Neuronal stem cell (in vitro differentiated cells): ENCODE data around the gene C16orf90.

Source experiments
- DNase-seq: peaks from one replicate; pipeline ENCODE4 v3.0.0-alpha.2; 2013; ENCODE audit warnings: low spot score
- H2AFZ ChIP-seq: one replicate; pipeline ENCODE4 v1.6.1; 2013; ENCODE audit warnings: mild to moderate bottlenecking, low read length, inconsistent platforms
- H2AK5ac ChIP-seq: 2 replicates; pipeline ENCODE4 v1.6.1; 2013; ENCODE audit warnings: low read depth, mild to moderate bottlenecking, inconsistent platforms, low read length, moderate library complexity, mixed read lengths
- H2BK120ac ChIP-seq: 2 replicates; pipeline ENCODE4 v1.6.1; 2013; ENCODE audit warnings: low read depth, mild to moderate bottlenecking, inconsistent platforms, low read length, moderate library complexity, mixed read lengths
- H2BK12ac ChIP-seq: one replicate; pipeline ENCODE4 v1.6.1; 2013; ENCODE audit warnings: low read length, inconsistent platforms
- H2BK15ac ChIP-seq: 2 replicates; pipeline ENCODE4 v1.6.1; 2013; ENCODE audit warnings: mild to moderate bottlenecking, low read length, inconsistent platforms, mixed read lengths
- H2BK5ac ChIP-seq: one replicate; pipeline ENCODE4 v1.6.1; 2013; ENCODE audit warnings: inconsistent platforms, mild to moderate bottlenecking, low read length, moderate library complexity
- H3K14ac ChIP-seq: one replicate; pipeline ENCODE4 v1.6.1; 2013; ENCODE audit warnings: low read length, inconsistent platforms
- H3K18ac ChIP-seq: 2 replicates; pipeline ENCODE4 v1.6.1; 2013; ENCODE audit warnings: low read length, inconsistent platforms
- H3K23ac ChIP-seq: 2 replicates; pipeline ENCODE4 v1.6.1; 2013; ENCODE audit warnings: low read depth, mild to moderate bottlenecking, mixed read lengths, low read length, inconsistent platforms; ENCODE audit not compliant: poor library complexity
- H3K27ac ChIP-seq: replicated peaks from 3 replicates; pipeline ENCODE4 v1.5.1; 2013; ENCODE audit warnings: low read length, inconsistent platforms
- H3K27me3 ChIP-seq, 3 experiments: 2 replicates each; pipeline ENCODE4 v1.6.1; 2013; ENCODE audit warnings: low read length in 3 of 3, mild to moderate bottlenecking in 2 of 3, inconsistent platforms in 1 of 3, low read depth in 1 of 3, mixed read lengths in 1 of 3, moderate library complexity in 1 of 3; ENCODE audit not compliant: control insufficient read depth in 3 of 3, insufficient read depth in 3 of 3
- H3K36me3 ChIP-seq, 2 donors: replicated peaks in 1 of 2; 2 replicates each; pipeline ENCODE4 v1.6.1; 2013; ENCODE audit warnings: low read length in 2 of 2; ENCODE audit not compliant: control insufficient read depth in 2 of 2, insufficient read depth in 2 of 2
- H3K4ac ChIP-seq: 2 replicates; pipeline ENCODE4 v1.6.1; 2013; ENCODE audit warnings: inconsistent platforms, mild to moderate bottlenecking, low read length, moderate library complexity
- H3K4me1 ChIP-seq, 2 donors: 1 replicate in 1 of 2; 2 replicates in 1 of 2; pipeline ENCODE4 v1.6.1; 2013; ENCODE audit warnings: low read length in 2 of 2, low read depth in 1 of 2; ENCODE audit not compliant: control insufficient read depth in 2 of 2, insufficient read depth in 1 of 2
- H3K4me2 ChIP-seq: one replicate; pipeline ENCODE4 v1.6.1; 2013; ENCODE audit warnings: mild to moderate bottlenecking, low read length, inconsistent platforms; ENCODE audit not compliant: insufficient read depth, poor library complexity, severe bottlenecking
- H3K4me3 ChIP-seq, 2 donors: 2 replicates each; pipeline ENCODE4 v1.5.1; 2013; ENCODE audit warnings: low read length in 2 of 2, mild to moderate bottlenecking in 2 of 2, inconsistent platforms in 1 of 2, moderate library complexity in 1 of 2
- H3K79me1 ChIP-seq: one replicate; pipeline ENCODE4 v1.6.1; 2013; ENCODE audit warnings: low read depth, mild to moderate bottlenecking, inconsistent platforms, low read length, moderate library complexity
- H3K9ac ChIP-seq: one replicate; pipeline ENCODE4 v1.6.1; 2013; ENCODE audit warnings: mild to moderate bottlenecking, low read depth, low read length, inconsistent platforms; ENCODE audit not compliant: poor library complexity
- H3K9me3 ChIP-seq, 2 donors: replicated peaks in 1 of 2; 2 replicates each; pipeline versions ENCODE3 to v1.6.1; 2013; ENCODE audit warnings: low read length in 2 of 2, mild to moderate bottlenecking in 2 of 2, inconsistent platforms in 1 of 2, low read depth in 1 of 2, mixed read lengths in 1 of 2, moderate library complexity in 1 of 2; ENCODE audit not compliant: control insufficient read depth in 2 of 2, insufficient read depth in 1 of 2
- H4K8ac ChIP-seq: one replicate; pipeline ENCODE4 v1.6.1; 2013; ENCODE audit warnings: low read depth, mild to moderate bottlenecking, inconsistent platforms, low read length, moderate library complexity
- H4K91ac ChIP-seq: one replicate; pipeline ENCODE4 v1.6.1; 2013; ENCODE audit warnings: low read length, low read depth, mild to moderate bottlenecking, inconsistent platforms; ENCODE audit not compliant: poor library complexity
- WGBS, 2 donors: extraction: QIAGEN DNeasy Blood & Tissue Kit; methylation state at CpG; one replicate each; pipeline ENCODE4 v1.1.7; 2013; ENCODE audit warnings: missing lambda C conversion rate in 2 of 2, mixed read lengths in 1 of 2; ENCODE audit not compliant: insufficient read length in 2 of 2, insufficient replicate concordance in 1 of 2; ENCODE audit errors: extremely low coverage in 2 of 2; 5-methylcytosine and 5-hydroxymethylcytosine counted together

The C16orf90 gene

DNA sequence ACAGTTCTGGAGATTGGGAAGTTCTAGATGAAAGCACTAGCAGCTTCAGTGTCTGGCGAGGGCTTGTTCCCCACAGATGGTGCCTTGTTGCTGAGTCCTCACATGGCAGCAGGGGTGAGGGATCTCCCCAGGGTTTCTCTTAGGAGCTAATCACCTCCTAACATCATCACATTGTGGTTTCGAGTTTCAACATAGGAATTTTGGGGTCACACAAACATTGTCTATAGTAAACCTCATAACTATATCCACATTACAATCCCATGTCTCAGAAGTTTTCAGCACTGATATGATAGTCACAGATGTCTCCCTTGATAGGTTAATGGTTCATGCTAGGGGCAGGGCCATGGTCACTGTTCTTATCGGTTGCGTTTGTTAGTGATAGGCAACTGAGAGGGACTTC, 19.3 kb upstream of the C16orf90 start:
- Histone ChIP-seq H3K18ac (no peak overlapping the region), H3K36me3 (peaks cover 34 to 91% of the 10 kb centered on the region in 2 donors), H2BK12ac (no peak overlapping the region), H3K23ac (no peak overlapping the region), H2BK15ac (no peak overlapping the region), H3K14ac (no peak overlapping the region), H3K4me1 (no peaks in the 10 kb centered on the region), H3K79me1 (no peaks in the 10 kb centered on the region), H3K4ac (no peak overlapping the region), H3K9ac (no peak overlapping the region), H2BK120ac (no peak overlapping the region), H2AK5ac (no peak overlapping the region), H2AFZ (no peak overlapping the region), H3K27ac (no peak overlapping the region), H3K4me2 (no peak overlapping the region), H2BK5ac (no peak overlapping the region), H3K27me3 (no peaks in the 10 kb centered on the region), H3K4me3 (no peak overlapping the region), H4K8ac (no peak overlapping the region), H3K9me3 (no peaks in the 10 kb centered on the region), H4K91ac (no peak overlapping the region)
- no CpG with 5 or more reads among the region's 4 CpGs for WGBS, 2 donors
- no peak for DNase-seq

DNA sequence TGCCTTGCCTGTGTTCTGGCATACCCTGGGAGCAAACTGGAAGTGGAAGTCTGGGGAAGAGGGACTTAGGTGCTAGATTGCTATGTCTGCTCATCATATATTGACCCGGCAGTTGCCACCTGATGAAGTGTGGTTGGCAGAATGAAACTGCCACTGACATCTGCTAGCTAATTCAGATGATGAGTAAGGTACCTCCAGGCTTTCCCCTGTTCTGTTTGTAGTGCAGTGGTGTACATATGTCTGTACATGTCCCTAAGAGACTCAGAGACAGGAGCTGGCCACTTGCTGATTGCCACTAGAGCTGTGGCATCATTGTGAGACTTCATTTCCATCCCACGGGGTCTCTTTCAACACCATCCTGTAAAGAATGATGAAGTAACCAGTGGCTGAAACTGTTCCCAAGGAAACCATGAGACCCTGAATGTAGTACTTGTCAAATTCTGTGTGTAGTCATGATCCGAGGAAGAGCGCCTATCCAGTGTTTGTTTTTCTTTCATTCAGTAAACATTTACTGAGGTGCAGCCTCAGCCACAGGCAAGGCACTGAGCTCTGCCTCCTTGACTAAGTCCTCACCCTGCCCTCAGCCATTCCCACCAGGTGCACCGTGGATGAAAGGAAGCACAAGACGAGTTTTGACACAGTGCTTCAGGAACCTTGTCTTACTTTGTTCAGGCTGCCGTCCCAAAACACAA, 18.7 kb upstream of the C16orf90 start:
- Histone ChIP-seq H3K36me3 (peaks cover 33 to 91% of the 10 kb centered on the region in 2 donors), H2BK12ac (no peak overlapping the region), H2AK5ac (no peak overlapping the region), H2BK15ac (no peak overlapping the region), H3K79me1 (no peaks in the 10 kb centered on the region), H3K23ac (no peak overlapping the region), H4K8ac (no peak overlapping the region), H3K27me3 (no peaks in the 10 kb centered on the region), H3K9ac (peak overlapping the region; percentile 51), H3K4me3 (no peak overlapping the region), H3K4ac (no peak overlapping the region), H2AFZ (no peak overlapping the region), H3K9me3 (no peaks in the 10 kb centered on the region), H3K14ac (no peak overlapping the region), H2BK5ac (no peak overlapping the region), H2BK120ac (no peak overlapping the region), H3K18ac (no peak overlapping the region), H3K4me2 (no peak overlapping the region), H3K4me1 (no peaks in the 10 kb centered on the region), H4K91ac (no peak overlapping the region), H3K27ac (no peak overlapping the region)
- no peak for DNase-seq
- WGBS, 2 donors = no CpG with 5 or more reads among the region's 7 CpGs

DNA sequence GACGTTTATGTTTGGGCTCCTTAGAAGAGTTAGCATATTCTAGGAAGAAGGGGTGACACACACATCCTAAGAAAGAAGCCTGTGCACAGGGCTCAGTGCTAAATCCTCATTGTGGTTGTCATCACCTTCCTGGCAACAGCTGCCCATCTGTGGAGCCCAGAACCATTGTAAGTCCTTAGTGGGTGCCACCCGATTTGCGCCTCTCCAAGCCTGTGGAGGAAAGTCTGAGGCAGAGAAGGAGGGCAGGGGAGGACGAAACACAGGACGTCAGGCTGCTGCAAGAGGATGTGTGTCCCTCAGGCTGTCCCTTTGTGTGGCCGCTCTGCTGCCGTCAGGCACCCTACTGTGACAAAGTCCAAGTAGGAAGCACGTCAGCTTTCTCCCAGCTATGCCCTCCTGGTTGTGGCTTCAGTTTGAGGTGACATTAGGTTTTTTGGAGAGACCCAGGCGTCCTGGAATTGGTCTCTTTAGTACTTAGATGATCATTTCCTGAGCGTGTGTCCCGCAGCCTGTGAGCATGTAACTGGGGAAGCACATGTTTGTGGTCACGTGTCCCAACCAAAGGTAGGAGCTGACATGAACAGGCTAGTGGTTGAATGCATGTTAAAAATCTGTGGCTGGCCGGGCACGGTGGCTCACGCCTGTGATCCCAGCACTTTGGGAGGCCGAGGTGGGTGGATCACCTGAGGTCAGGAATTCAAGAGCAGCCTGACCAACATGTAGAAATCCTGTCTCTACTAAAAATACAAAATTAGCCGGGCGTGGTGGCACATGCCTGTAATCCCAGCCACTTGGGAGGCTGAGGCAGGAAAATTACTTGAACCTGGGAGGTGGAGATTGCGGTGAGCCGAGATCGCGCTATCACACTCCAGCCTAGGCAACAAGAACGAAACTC, 16.2 kb upstream of the C16orf90 start:
- Histone ChIP-seq H4K8ac (no peak overlapping the region), H2AK5ac (no peak overlapping the region), H3K36me3 (peaks cover 32 to 89% of the 10 kb centered on the region in 2 donors), H3K9ac (no peak overlapping the region), H2AFZ (no peak overlapping the region), H3K4me1 (no peaks in the 10 kb centered on the region), H3K79me1 (no peaks in the 10 kb centered on the region), H3K4ac (no peak overlapping the region), H3K9me3 (no peaks in the 10 kb centered on the region), H3K14ac (no peak overlapping the region), H3K18ac (no peak overlapping the region), H3K4me2 (no peak overlapping the region), H2BK15ac (no peak overlapping the region), H2BK12ac (no peak overlapping the region), H3K23ac (no peak overlapping the region), H4K91ac (no peak overlapping the region), H2BK120ac (no peak overlapping the region), H3K4me3 (no peak overlapping the region), H3K27ac (no peak overlapping the region), H3K27me3 (no peaks in the 10 kb centered on the region), H2BK5ac (no peak overlapping the region)
- no CpG with 5 or more reads among the region's 23 CpGs for WGBS, 2 donors
- no peak for DNase-seq

DNA sequence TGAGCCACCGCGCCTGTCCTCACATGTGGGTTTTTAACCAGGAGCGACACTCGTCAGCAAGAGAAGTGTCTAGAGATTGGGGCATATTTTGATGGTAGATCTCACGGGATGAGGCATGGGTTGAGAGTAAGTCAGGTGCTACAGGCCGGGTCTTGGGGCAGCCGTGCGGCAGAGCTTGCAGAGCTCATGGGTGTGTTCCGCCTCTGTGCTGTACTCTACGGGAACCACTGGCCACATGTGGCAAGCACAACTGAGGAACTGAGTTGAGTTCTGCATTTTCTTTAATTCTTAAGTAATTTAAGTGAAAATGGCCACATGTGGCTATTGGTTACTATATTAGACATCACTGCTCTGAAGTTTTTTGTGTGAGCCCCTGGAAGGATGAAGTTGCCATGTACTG, 15.1 kb upstream of the C16orf90 start:
- Histone ChIP-seq H3K36me3 (peaks cover 31 to 88% of the 10 kb centered on the region in 2 donors), H3K18ac (no peak overlapping the region)
- WGBS, 2 donors = no CpG with 5 or more reads among the region's 10 CpGs

More for the DNA sequence above, 15.1 kb upstream of the C16orf90 start:
- Histone ChIP-seq H2BK5ac (no peak overlapping the region), H3K4ac (no peak overlapping the region), H4K8ac (no peak overlapping the region), H3K27me3 (no peaks in the 10 kb centered on the region), H2AFZ (no peak overlapping the region), H3K79me1 (no peaks in the 10 kb centered on the region), H3K4me2 (no peak overlapping the region), H3K23ac (no peak overlapping the region), H3K4me1 (no peaks in the 10 kb centered on the region), H3K4me3 (no peak overlapping the region), H3K14ac (no peak overlapping the region), H2BK120ac (no peak overlapping the region), H3K27ac (no peak overlapping the region), H4K91ac (no peak overlapping the region), H2AK5ac (no peak overlapping the region), H3K9me3 (no peaks in the 10 kb centered on the region), H3K9ac (no peak overlapping the region), H2BK15ac (no peak overlapping the region), H2BK12ac (no peak overlapping the region)
- no peak for DNase-seq
